OCI-LY1 (cell line): ENCODE data around the gene FBXO28.

Source experiments
- EZH2 ChIP-seq: fragments of 200-600 bp; sonication (generic), shearing (Covaris generic); IDR thresholded peaks from 2 replicates; pipeline ENCODE4 v1.8.0; 2017; ENCODE audit warnings: borderline replicate concordance, mixed run types, mild to moderate bottlenecking, antibody characterized with exemption, low read length, moderate library complexity, mixed read lengths
- TF ChIP-seq, protein P1 (sequence below): fragments of 200-600 bp; sonication (generic), shearing (Covaris generic); IDR thresholded peaks from 2 replicates; pipeline ENCODE4 v1.5.1; 2017; ENCODE audit warnings: mild to moderate bottlenecking, antibody characterized with exemption, low read length, moderate library complexity, mixed read lengths

DNA sequence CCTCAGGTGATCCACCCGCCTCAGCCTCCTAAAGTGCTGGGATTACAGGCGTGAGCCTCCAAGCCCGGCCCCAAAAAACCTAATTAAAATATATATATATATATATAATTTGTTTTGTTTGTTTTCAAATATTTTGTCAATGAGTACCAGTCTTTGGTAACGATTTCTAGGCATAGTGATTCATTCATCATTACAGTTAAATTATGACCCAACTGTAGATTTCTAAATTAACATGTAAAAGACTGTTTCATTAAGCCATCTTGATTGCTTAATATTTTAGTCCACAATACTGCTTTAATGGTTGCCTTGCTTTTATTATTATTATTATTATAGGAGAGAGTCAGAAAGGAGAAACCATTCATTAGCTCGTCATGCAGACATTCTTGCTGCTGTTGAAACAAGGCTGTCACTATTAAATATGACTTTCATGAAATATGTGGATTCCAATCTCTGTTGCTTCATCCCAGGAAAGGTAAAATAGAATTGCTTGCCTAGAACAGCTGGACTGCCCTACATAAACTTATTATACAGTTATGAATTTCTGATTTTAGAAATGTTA, 19.9 kb downstream of the FBXO28 start:
- TF ChIP-seq, protein P1, sequence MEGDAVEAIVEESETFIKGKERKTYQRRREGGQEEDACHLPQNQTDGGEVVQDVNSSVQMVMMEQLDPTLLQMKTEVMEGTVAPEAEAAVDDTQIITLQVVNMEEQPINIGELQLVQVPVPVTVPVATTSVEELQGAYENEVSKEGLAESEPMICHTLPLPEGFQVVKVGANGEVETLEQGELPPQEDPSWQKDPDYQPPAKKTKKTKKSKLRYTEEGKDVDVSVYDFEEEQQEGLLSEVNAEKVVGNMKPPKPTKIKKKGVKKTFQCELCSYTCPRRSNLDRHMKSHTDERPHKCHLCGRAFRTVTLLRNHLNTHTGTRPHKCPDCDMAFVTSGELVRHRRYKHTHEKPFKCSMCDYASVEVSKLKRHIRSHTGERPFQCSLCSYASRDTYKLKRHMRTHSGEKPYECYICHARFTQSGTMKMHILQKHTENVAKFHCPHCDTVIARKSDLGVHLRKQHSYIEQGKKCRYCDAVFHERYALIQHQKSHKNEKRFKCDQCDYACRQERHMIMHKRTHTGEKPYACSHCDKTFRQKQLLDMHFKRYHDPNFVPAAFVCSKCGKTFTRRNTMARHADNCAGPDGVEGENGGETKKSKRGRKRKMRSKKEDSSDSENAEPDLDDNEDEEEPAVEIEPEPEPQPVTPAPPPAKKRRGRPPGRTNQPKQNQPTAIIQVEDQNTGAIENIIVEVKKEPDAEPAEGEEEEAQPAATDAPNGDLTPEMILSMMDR, result no peak
- no peak for TF ChIP-seq EZH2
